Activated CD8-positive, alpha-beta memory T cell treated with anti-CD3 and anti-CD28 coated beads, Interleukin-2, amount 50 U/mL, for 24 hours (primary cell): ENCODE results near the gene ESYT1.

Source experiments
- DNase-seq: peaks from one replicate; pipeline ENCODE4 v3.0.0-alpha.2; 2020; ENCODE audit errors: extremely low read depth

ESYT1 gene

GRCh38 chr12:56188778-56189098 is 60.7 kb downstream of the ESYT1 start:
- DNase-seq: no peak

GRCh38 chr12:56189099-56189917 is 61.2 kb downstream of the ESYT1 start, which contains the start of gene SMARCC2:
Gene SMARCC2 (minus strand): TSS chr12:56189483. CDS start chr12:56189461, 22 bp downstream.
- peak; percentile 60 for DNase-seq

- peak; percentile 66 for DNase-seq
Observed at GRCh38 chr12:56189918-56190694, 62.0 kb downstream of the ESYT1 start.

GRCh38 chr12:56190695-56191155 is 62.7 kb downstream of the ESYT1 start:
- DNase-seq: no peak

GRCh38 chr12:56192582-56192981 is 64.5 kb downstream of the ESYT1 start:
- DNase-seq: no peak

GRCh38 chr12:56193025-56193578 is 65.0 kb downstream of the ESYT1 start:
- peak; percentile 57 for DNase-seq
